Keratinocyte (primary cell): ENCODE results near the gene SAMD10.

Experiments
- EZH2 ChIP-seq: IDR thresholded peaks from one replicate; pipeline ENCODE4 v1.6.1; 2012; ENCODE audit warnings: inconsistent platforms, mild to moderate bottlenecking, low read length, moderate library complexity
- TF ChIP-seq, protein P1 (sequence below), 3 experiments: IDR thresholded peaks in 1 of 3; conservative IDR thresholded peaks in 1 of 3; optimal IDR thresholded peaks in 1 of 3; 2 replicates in 2 of 3; 3 replicates in 1 of 3; pipeline versions ENCODE3 to v1.5.1; 2011; ENCODE audit warnings: low read length in 3 of 3, mild to moderate bottlenecking in 3 of 3, moderate library complexity in 2 of 3, control low read depth in 1 of 3, inconsistent platforms in 1 of 3; ENCODE audit not compliant: insufficient read depth in 2 of 3; ENCODE audit errors: extremely low read depth in 1 of 3

DNA sequence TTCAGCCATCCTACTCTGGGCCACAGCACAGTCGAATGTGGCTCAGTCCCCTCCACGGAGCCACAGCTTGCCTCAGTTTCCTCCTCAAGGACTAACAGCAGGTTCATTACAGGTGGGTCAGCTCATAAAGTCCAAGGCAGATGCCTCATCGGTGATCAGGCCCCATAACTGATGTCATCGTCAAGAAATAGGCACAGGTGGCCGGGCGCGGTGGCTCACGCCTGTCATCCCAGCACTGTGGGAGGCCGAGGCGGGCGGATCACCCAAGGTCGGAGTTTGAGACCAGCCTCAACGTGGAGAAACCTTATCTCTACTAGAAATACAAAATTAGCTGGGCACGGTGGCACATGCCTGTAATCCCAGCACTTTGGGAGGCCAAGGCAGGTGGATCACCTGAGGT lies 26.7 kb downstream of the SAMD10 start:
- TF ChIP-seq, protein P1, sequence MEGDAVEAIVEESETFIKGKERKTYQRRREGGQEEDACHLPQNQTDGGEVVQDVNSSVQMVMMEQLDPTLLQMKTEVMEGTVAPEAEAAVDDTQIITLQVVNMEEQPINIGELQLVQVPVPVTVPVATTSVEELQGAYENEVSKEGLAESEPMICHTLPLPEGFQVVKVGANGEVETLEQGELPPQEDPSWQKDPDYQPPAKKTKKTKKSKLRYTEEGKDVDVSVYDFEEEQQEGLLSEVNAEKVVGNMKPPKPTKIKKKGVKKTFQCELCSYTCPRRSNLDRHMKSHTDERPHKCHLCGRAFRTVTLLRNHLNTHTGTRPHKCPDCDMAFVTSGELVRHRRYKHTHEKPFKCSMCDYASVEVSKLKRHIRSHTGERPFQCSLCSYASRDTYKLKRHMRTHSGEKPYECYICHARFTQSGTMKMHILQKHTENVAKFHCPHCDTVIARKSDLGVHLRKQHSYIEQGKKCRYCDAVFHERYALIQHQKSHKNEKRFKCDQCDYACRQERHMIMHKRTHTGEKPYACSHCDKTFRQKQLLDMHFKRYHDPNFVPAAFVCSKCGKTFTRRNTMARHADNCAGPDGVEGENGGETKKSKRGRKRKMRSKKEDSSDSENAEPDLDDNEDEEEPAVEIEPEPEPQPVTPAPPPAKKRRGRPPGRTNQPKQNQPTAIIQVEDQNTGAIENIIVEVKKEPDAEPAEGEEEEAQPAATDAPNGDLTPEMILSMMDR (optimal IDR thresholded peaks at IDR 0.05 in 1 of 3, IDR thresholded peaks at IDR 0.05 in 1 of 3, conservative IDR thresholded peaks at IDR 0.05 in 1 of 3; ENCODE audit: extremely low read depth in 1 of 3, insufficient read depth in 2 of 3, low read length in 3 of 3) = no peak
- no peak for TF ChIP-seq EZH2
